GM21619 (cell line): ENCODE results near the gene SLC5A8.

Source experiments
- ATAC-seq: cut with Tn5 transposase; IDR thresholded peaks from one replicate; pipeline ENCODE4 v1.9.1; 2021; ENCODE audit not compliant: unreplicated experiment

SLC5A8 gene

DNA sequence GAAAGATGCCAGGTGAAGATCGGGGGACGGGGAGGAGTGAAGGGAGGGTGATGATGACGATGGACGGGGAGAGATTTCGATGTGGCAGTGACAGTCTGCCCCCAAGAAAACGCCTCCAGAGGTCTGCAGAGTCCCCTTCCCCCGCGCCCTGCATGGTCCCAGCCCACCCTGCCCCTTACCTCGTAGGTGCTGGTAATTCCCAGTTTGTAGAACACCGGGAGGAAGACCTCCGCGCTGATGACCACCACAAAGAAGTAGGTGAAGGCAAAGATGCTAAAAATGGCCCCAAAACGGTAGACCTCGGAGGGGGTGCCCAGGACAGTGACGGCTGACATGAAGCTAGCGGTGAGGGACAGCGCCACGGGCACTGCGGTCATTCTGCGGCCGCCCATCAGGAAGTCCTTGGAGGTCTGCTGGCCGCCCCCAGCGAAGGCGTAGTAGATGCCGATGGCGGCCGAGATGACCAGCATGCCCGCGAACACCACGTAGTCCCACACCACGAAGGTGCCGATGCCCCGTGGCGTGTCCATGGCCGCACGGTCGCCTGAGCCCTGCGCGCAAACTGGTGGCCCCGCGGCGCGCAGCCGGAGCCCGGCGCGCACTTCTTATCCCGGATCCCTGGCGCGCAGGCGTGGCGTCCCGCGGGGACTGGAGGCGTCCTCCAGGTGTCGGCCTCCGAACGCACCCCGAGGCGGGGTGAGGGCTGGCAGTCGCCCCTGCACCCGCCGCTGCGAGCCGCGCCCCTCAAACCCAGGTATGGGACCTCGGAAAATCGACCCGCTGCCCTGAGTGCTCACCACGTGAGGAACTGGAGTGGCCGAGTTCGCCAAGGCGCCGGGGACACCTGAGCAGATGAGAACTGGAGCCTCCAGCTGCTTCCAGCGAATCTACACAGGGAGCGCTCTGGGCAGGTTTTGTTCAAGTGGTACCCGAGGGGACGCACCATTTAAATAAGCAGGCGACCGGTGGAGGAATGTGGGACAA, at the start of gene SLC5A8:
SLC5A8 (minus strand) TSS at position 920 of the 984 bp plus-strand sequence; CDS start at position 530, 390 bp downstream.
- ATAC-seq, result no peak

DNA sequence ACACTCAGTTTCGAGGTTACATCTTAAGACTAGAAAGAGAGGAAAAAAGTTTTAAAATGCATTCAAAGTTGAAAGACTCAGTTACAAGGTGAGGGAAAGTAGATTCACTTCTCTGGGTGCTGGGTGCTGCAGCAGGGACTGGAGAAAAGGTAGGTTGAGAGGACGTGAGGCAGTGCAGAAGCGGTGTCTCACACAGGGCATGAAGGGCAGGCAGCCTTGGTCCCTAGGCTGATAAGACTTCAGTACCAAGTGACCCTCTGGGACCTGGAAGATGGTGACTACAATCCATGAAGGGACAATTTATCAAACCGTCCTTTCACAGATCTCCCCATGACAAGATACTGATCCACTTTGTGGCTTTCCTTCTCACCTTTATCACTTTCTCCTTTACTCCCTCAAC, 47.3 kb upstream of the SLC5A8 start:
- no peak for ATAC-seq

- no peak for ATAC-seq
Observed at GRCh38 chr12:101256266-101256665, 46.2 kb upstream of the SLC5A8 start.

- ATAC-seq, result no peak
Observed at GRCh38 chr12:101243616-101244015, 33.6 kb upstream of the SLC5A8 start.

- no peak for ATAC-seq
Observed at GRCh38 chr12:101243074-101243473, 33.0 kb upstream of the SLC5A8 start.

DNA sequence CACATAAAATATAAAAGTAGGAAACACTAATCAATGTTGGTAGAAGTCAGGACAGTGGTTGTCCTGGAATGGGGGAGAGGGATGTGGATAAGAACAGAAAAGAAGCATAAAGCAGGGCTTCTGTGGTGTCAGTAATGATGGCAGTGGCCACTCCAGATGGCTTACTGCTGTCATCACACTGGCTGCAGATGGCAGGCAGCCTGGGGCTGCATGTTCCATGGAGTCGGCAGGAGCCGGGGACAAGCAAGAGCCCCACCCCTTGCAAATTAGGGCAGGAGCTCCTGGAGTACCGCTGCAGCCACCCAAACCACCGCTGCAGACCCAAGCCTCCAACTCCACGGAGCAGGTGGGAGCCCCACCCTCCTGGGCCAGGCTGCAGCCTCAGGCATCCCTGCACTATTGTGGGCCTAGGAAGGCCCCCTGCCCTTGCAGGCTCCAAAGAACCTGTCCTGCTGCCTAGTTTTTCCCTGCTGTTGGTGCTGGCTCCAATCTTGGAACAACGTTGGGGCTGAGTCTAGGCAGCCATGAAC, 28.8 kb upstream of the SLC5A8 start:
- no peak for ATAC-seq

DNA sequence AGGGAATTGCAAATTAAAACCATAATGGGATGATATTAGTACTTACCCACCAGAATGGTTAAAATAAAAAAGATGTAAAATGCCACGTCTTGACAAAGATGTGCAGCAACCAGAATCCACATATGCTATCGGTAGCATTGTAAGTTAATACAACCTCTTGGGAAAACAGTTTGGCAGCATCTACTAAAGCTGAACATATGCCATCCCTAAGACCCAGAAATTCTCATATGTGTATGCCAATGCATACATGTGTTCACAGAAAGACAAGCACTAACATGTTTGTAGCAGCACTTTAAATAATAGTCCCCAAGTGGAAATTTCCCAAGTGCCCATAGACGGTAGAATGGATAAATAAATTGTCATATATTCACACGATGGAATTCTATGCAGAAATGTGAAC, 28.3 kb upstream of the SLC5A8 start:
- no peak for ATAC-seq

DNA sequence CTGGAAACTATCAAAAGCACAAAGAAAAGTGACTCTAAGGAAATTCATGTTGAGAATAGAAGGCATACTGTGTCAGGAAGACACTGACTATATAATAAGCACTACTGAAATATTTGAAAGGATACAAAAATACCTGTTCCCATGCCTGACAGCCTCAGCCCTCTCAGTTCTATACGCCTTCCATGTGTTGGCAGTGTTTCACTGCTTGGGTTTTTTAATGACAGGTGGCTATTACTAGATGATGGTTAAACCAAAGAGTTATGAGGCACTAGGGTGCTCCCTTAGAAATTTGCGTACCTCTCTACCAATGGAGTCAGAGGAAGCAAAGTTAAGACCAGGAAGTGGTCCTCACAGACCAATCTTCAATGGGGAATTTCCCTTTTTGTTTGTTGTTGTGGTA, 25.6 kb upstream of the SLC5A8 start:
- no peak for ATAC-seq

- no peak for ATAC-seq
Observed at GRCh38 chr12:101231636-101232035, 21.6 kb upstream of the SLC5A8 start.

DNA sequence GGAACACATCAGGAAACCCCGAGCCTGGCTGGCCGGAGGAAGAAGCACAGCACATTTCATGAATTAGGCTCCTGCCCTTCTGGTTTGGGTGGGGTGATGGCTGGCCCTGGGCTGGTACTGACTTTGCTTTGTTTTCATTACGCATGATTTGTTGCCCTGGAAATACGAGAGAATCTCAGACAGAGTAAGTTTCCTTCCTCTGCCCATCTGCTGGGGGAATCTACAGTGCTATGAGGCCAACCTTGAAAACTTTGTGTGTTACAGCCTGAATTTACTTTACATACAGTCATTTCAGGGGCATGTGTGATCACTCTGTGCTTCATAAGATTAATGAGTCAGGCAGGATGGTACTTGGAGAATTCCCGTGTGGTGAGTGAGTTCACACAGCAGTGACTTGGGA, 20.5 kb upstream of the SLC5A8 start:
- ATAC-seq, result no peak

DNA sequence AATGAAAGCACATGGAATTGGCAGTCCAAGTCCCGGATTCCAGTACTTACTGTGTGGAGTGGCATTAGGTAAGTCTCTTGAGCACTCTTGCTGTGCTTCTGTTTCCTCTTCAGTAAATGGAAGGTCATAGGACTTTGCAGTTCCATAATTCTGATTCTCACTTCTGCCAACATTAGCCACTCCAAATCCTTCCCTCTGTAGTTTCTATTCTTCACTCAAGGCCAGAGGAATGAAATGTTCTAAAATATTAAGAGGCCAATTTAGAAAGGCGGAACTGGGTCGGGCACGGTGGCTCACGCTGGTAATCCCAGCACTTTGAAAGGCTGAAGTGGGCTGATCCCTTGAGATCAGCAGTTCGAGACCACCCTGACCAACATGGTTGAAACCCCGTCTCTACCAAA, 19.8 kb upstream of the SLC5A8 start:
- ATAC-seq, result no peak

- ATAC-seq, result no peak
Observed at GRCh38 chr12:101221301-101221700, 11.3 kb upstream of the SLC5A8 start.

DNA sequence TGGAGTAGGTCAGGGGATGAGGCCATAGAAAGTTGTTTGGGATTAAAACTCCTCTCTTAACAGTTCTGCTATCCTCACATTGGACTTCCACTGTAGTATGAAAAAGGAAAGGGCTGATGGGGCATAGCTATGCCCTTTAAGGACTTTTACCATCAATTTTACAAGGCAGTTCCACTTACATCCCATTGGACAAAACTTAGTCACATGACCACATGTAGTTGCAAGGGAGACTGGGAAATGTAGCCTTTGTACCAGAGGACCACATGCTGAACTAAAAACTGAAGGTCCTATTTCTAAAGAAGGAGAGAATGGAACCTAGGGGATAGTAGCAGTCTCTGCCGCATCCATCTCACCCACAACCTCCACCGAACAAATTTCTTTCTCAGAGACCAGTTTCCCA, 6.8 kb upstream of the SLC5A8 start:
- ATAC-seq, result no peak

GRCh38 chr12:101207086-101207780, 2.8 kb downstream of the SLC5A8 start:
- no peak for ATAC-seq

DNA sequence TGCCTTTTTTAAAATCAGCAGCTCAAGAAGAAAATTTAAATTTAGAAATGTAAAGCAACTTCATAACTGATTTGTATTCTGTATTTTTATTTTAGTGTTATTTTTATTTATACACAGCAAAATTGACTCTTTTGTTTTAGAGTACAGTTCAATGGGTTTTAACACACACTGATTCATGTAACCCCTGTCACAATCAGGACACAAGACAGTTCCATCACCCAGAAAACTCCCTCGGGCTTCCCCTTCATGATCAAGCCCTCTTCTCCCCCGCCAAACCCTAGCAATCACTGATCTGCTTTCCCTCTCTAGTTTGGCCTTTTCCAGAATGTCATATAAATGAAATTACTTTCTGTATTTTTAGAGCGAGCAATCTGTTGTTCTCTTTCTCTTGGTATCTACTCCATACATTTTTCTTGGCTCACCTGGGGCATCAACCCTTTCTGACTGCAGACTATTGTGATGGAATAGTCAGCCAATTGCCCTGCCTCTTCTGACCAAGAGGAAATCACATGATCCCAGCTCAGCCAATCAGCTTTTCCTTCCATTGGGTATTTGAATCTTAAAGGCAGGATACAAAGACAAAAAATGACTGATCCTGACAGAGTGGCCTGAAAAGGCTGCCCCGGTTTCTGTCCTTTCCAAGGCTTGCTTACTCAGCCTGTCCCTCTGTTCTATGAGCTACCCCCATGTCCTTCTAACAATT, 5.3 kb downstream of the SLC5A8 start:
- no peak for ATAC-seq

- ATAC-seq, result no peak
Observed at GRCh38 chr12:101200824-101201223, 9.2 kb downstream of the SLC5A8 start.

GRCh38 chr12:101200145-101200544, 9.9 kb downstream of the SLC5A8 start:
- ATAC-seq, result no peak

DNA sequence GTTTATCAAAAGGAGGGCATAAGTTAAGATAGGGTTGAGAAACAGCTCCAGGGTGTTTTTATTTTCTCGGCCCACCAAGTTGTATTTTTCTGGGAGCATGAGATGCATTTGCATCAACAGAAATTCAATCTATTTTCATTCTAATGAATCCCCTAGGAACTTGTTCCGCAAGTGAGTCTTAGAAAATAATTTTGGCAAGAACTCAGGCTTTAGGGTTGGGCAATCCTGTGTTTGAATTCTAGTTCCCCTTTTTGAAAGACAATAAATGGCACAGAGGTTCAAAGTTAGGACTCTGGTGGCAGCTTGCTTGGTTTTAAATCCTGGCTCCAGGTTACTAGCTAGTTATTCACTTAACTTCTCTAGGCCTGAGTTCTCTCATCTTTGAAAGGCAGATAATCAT, 23.7 kb downstream of the SLC5A8 start:
- ATAC-seq, result no peak

GRCh38 chr12:101181776-101182175, 28.3 kb downstream of the SLC5A8 start:
- ATAC-seq, result no peak

GRCh38 chr12:101174541-101174940, 35.5 kb downstream of the SLC5A8 start:
- no peak for ATAC-seq

GRCh38 chr12:101173197-101173749, 36.8 kb downstream of the SLC5A8 start:
- no peak for ATAC-seq
